ENCODE measurements around the gene PTPRA.
"Not testable (repeated sequence)": the region's sequence is repeated elsewhere in the genome, so short reads cannot be mapped to it uniquely, and the experiment has no call there.

The PTPRA gene

GRCh38 chr20:2889209-2889608 lies 15.9 kb downstream of the PTPRA start:
- no peak for DNase-seq

GRCh38 chr20:2889797-2890196 lies 16.5 kb downstream of the PTPRA start:
- DNase-seq, result no peak

- DNase-seq, result no peak
Measured at GRCh38 chr20:2890742-2891141, 17.5 kb downstream of the PTPRA start.

GRCh38 chr20:2891343-2891742 lies 18.1 kb downstream of the PTPRA start:
- DNase-seq, result no peak

GRCh38 chr20:2892376-2892775 lies 19.1 kb downstream of the PTPRA start:
- DNase-seq, result no peak

- DNase-seq, result no peak
Measured at GRCh38 chr20:2894221-2894620, 20.9 kb downstream of the PTPRA start.

- not testable (repeated sequence) for DNase-seq
Measured at GRCh38 chr20:2895154-2895553, 21.9 kb downstream of the PTPRA start.

GRCh38 chr20:2899243-2899642 lies 26.0 kb downstream of the PTPRA start:
- DNase-seq, result no peak

- no peak for DNase-seq
Measured at GRCh38 chr20:2900845-2901592, 27.7 kb downstream of the PTPRA start.

- DNase-seq, result no peak
Measured at GRCh38 chr20:2902291-2902690, 29.0 kb downstream of the PTPRA start.

GRCh38 chr20:2902818-2903217 lies 29.5 kb downstream of the PTPRA start:
- no peak for DNase-seq

- DNase-seq, result no peak
Measured at GRCh38 chr20:2903686-2904085, 30.4 kb downstream of the PTPRA start.

GRCh38 chr20:2907519-2907918 lies 34.2 kb downstream of the PTPRA start:
- DNase-seq, result no peak

- no peak for DNase-seq
Measured at GRCh38 chr20:2909953-2910352, 36.7 kb downstream of the PTPRA start.

- no peak for DNase-seq
Measured at GRCh38 chr20:2911200-2911599, 37.9 kb downstream of the PTPRA start.

GRCh38 chr20:2914160-2914559 lies 40.9 kb downstream of the PTPRA start:
- no peak for DNase-seq

GRCh38 chr20:2917266-2917665 lies 44.0 kb downstream of the PTPRA start:
- DNase-seq, result no peak

GRCh38 chr20:2918096-2919049 lies 45.1 kb downstream of the PTPRA start:
- DNase-seq, result no peak

GRCh38 chr20:2919518-2920245 lies 46.4 kb downstream of the PTPRA start:
- DNase-seq, result no peak

- no peak for DNase-seq
Measured at GRCh38 chr20:2920473-2920872, 47.2 kb downstream of the PTPRA start.

- no peak for DNase-seq
Measured at GRCh38 chr20:2921506-2921905, 48.2 kb downstream of the PTPRA start.

- no peak for DNase-seq
Measured at GRCh38 chr20:2922957-2923356, 49.7 kb downstream of the PTPRA start.

- DNase-seq, result no peak
Measured at GRCh38 chr20:2930538-2930937, 57.3 kb downstream of the PTPRA start.

Data from NCI-H2107 (cell line).